ENCODE measurements around the gene CABP7.

CABP7 gene

GRCh38 chr22:29780220-29780619 lies 60.4 kb downstream of the CABP7 start:
- DNase-seq (ENCODE audit: low read depth) = no peak

- DNase-seq (ENCODE audit: low read depth) = no peak
These were observed 61.2 kb downstream of the CABP7 start for GRCh38 chr22:29780748-29781676.
